ENCODE data around the gene CYP4F3.

Gene CYP4F3

DNA sequence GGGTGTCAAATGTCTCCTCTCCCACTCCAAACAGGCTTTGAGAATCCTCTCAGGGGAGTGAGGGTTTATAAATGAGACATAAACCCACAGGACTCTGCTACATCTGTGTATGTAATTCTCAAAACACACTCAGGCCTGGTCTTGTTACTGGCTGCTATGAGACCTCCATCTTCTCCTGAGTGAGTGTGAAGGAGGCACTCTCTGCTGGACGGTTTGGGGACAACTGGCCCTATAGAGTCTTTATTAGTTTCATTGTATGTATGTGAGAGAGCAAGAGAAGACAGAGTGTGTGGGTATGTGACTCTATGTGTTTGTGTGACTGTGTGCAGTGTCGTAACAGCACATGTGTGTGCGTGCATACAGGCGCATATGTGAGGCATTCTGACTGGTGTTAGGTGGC is 22.6 kb downstream of the CYP4F3 start:
- H2BK120ac ChIP-seq (ENCODE audit: low read depth, low read length) = no peak overlapping the region
- H3K79me1 ChIP-seq (replicated peaks; ENCODE audit: low read length, poor library complexity, severe bottlenecking) = no peaks in the 10 kb centered on the region
- no peak overlapping the region for H3K4me2 ChIP-seq (ENCODE audit: low read length, poor library complexity, severe bottlenecking)
- H4K8ac ChIP-seq (ENCODE audit: low read length) = no peak overlapping the region
- 74% methylated on average over 4 of the region's 4 CpGs for WGBS
- H3K9ac ChIP-seq (ENCODE audit: low read length) = no peak overlapping the region
- H2BK5ac ChIP-seq (ENCODE audit: low read depth, low read length, poor library complexity, severe bottlenecking) = no peak overlapping the region
- no peaks in the 10 kb centered on the region for H3K27me3 ChIP-seq (ENCODE audit: control insufficient read depth in 1 of 2, insufficient read depth in 1 of 2, low read length in 2 of 2)
- H2AFZ ChIP-seq (ENCODE audit: low read depth, low read length) = no peak overlapping the region
- no peaks in the 10 kb centered on the region for H3K36me3 ChIP-seq (ENCODE audit: control insufficient read depth in 1 of 2, insufficient read depth in 2 of 2, low read depth in 1 of 2, low read length in 2 of 2)
- H2AK5ac ChIP-seq (ENCODE audit: low read length, severe bottlenecking) = no peak overlapping the region
- no peak overlapping the region for H2BK12ac ChIP-seq (ENCODE audit: low read length in 2 of 2)
- no peak overlapping the region for H2BK15ac ChIP-seq (ENCODE audit: low read depth, poor library complexity, severe bottlenecking)
- no peaks in the 10 kb centered on the region for H3K4me1 ChIP-seq (ENCODE audit: control insufficient read depth, insufficient read depth, low read depth, low read length)
- H3K27ac ChIP-seq (ENCODE audit: low read length, poor library complexity, severe bottlenecking) = no peak overlapping the region
- no peak overlapping the region for H3K4me3 ChIP-seq (ENCODE audit: insufficient read depth in 1 of 2, low read depth in 1 of 2, low read length in 2 of 2)
- no peak overlapping the region for H3K4ac ChIP-seq (ENCODE audit: low read depth in 1 of 2, low read length in 2 of 2)
- no peak overlapping the region for H3K18ac ChIP-seq (ENCODE audit: low read depth in 1 of 2, low read length in 2 of 2)
- H4K91ac ChIP-seq (ENCODE audit: low read length) = no peak overlapping the region
- DNase-seq = no peak
- no peak overlapping the region for H3K23ac ChIP-seq (ENCODE audit: low read length in 2 of 2)
- H3K14ac ChIP-seq (ENCODE audit: low read length in 2 of 2) = no peak overlapping the region
- H3K9me3 ChIP-seq (ENCODE audit: control insufficient read depth, low read length) = no peaks in the 10 kb centered on the region

DNA sequence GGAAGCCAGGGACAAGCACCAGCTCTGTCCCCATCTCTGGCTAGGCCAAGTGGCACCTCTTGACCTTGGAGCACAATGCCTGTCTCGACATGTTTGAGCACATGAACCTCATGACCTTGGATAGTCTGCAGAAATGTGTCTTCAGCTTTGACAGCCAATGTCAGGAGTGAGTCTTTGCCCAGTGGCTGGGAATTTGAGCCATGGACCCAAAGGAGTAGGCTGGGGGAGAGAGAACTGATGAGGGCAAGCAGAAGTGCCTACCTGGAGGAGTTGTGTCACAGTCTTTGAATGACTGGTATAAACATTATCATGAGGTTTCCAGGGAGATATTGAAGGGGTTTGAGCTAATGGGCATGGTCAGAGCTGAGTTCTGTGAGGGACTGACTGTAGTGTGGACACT is 25.5 kb downstream of the CYP4F3 start:
- WGBS = 0% methylated on average over 1 of the region's 1 CpG
- H3K36me3 ChIP-seq (ENCODE audit: control insufficient read depth in 1 of 2, insufficient read depth in 2 of 2, low read depth in 1 of 2, low read length in 2 of 2) = no peaks in the 10 kb centered on the region
- no peak overlapping the region for H4K91ac ChIP-seq (ENCODE audit: low read length)
- H3K14ac ChIP-seq (ENCODE audit: low read length in 2 of 2) = no peak overlapping the region
- no peak overlapping the region for H3K27ac ChIP-seq (ENCODE audit: low read length, poor library complexity, severe bottlenecking)
- no peak overlapping the region for H4K8ac ChIP-seq (ENCODE audit: low read length)
- H2AFZ ChIP-seq (ENCODE audit: low read depth, low read length) = no peak overlapping the region
- no peak overlapping the region for H3K9ac ChIP-seq (ENCODE audit: low read length)
- no peak overlapping the region for H2BK5ac ChIP-seq (ENCODE audit: low read depth, low read length, poor library complexity, severe bottlenecking)
- no peaks in the 10 kb centered on the region for H3K4me1 ChIP-seq (ENCODE audit: control insufficient read depth, insufficient read depth, low read depth, low read length)
- no peaks in the 10 kb centered on the region for H3K27me3 ChIP-seq (ENCODE audit: control insufficient read depth in 1 of 2, insufficient read depth in 1 of 2, low read length in 2 of 2)
- H3K18ac ChIP-seq (ENCODE audit: low read depth in 1 of 2, low read length in 2 of 2) = no peak overlapping the region
- H2BK15ac ChIP-seq (ENCODE audit: low read depth, poor library complexity, severe bottlenecking) = no peak overlapping the region
- no peak overlapping the region for H2BK12ac ChIP-seq (ENCODE audit: low read length in 2 of 2)
- DNase-seq = no peak
- no peak overlapping the region for H2BK120ac ChIP-seq (ENCODE audit: low read depth, low read length)
- no peak overlapping the region for H2AK5ac ChIP-seq (ENCODE audit: low read length, severe bottlenecking)
- no peak overlapping the region for H3K23ac ChIP-seq (ENCODE audit: low read length in 2 of 2)
- H3K4me2 ChIP-seq (ENCODE audit: low read length, poor library complexity, severe bottlenecking) = no peak overlapping the region
- no peak overlapping the region for H3K4me3 ChIP-seq (ENCODE audit: insufficient read depth in 1 of 2, low read depth in 1 of 2, low read length in 2 of 2)
- no peak overlapping the region for H3K4ac ChIP-seq (ENCODE audit: low read depth in 1 of 2, low read length in 2 of 2)
- H3K9me3 ChIP-seq (ENCODE audit: control insufficient read depth, low read length) = no peaks in the 10 kb centered on the region
- H3K79me1 ChIP-seq (replicated peaks; ENCODE audit: low read length, poor library complexity, severe bottlenecking) = no peaks in the 10 kb centered on the region

DNA sequence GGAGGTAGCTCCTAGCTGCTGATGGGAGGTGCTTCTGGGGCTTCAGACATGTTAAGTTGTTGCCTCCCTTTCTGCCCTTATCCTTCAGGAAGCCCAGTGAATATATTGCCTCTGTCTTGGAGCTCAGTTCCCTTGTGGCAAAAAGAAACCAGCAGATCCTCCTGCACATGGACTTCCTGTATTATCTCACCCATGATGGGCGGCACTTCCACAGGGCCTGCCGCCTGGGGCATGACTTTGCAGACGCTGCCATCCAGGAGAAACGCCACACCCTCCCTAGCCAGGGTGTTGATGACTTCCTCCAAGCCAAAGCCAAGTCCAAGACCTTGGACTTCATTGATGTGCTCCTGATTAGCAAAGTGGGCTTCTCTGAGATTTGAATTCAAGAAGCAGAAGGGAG is 26.2 kb downstream of the CYP4F3 start:
- Histone ChIP-seq H2BK5ac (ENCODE audit: low read depth, low read length, poor library complexity, severe bottlenecking) (no peak overlapping the region), H3K27me3 (ENCODE audit: control insufficient read depth in 1 of 2, insufficient read depth in 1 of 2, low read length in 2 of 2) (no peaks in the 10 kb centered on the region), H3K9me3 (ENCODE audit: control insufficient read depth, low read length) (no peaks in the 10 kb centered on the region), H3K36me3 (ENCODE audit: control insufficient read depth in 1 of 2, insufficient read depth in 2 of 2, low read depth in 1 of 2, low read length in 2 of 2) (no peaks in the 10 kb centered on the region), H3K4me3 (ENCODE audit: insufficient read depth in 1 of 2, low read depth in 1 of 2, low read length in 2 of 2) (no peak overlapping the region), H4K91ac (ENCODE audit: low read length) (no peak overlapping the region), H3K79me1 (replicated peaks; ENCODE audit: low read length, poor library complexity, severe bottlenecking) (no peaks in the 10 kb centered on the region), H2BK15ac (ENCODE audit: low read depth, poor library complexity, severe bottlenecking) (no peak overlapping the region), H3K14ac (ENCODE audit: low read length in 2 of 2) (no peak overlapping the region), H3K27ac (ENCODE audit: low read length, poor library complexity, severe bottlenecking) (no peak overlapping the region), H2BK120ac (ENCODE audit: low read depth, low read length) (no peak overlapping the region), H3K9ac (ENCODE audit: low read length) (no peak overlapping the region), H2AK5ac (ENCODE audit: low read length, severe bottlenecking) (no peak overlapping the region), H3K4me1 (ENCODE audit: control insufficient read depth, insufficient read depth, low read depth, low read length) (no peaks in the 10 kb centered on the region), H2BK12ac (ENCODE audit: low read length in 2 of 2) (no peak overlapping the region), H3K4ac (ENCODE audit: low read depth in 1 of 2, low read length in 2 of 2) (no peak overlapping the region), H3K4me2 (ENCODE audit: low read length, poor library complexity, severe bottlenecking) (no peak overlapping the region), H4K8ac (ENCODE audit: low read length) (no peak overlapping the region), H3K23ac (ENCODE audit: low read length in 2 of 2) (no peak overlapping the region), H3K18ac (ENCODE audit: low read depth in 1 of 2, low read length in 2 of 2) (no peak overlapping the region), H2AFZ (ENCODE audit: low read depth, low read length) (no peak overlapping the region)
- WGBS = 58% methylated on average over 4 of the region's 4 CpGs
- DNase-seq = no peak

DNA sequence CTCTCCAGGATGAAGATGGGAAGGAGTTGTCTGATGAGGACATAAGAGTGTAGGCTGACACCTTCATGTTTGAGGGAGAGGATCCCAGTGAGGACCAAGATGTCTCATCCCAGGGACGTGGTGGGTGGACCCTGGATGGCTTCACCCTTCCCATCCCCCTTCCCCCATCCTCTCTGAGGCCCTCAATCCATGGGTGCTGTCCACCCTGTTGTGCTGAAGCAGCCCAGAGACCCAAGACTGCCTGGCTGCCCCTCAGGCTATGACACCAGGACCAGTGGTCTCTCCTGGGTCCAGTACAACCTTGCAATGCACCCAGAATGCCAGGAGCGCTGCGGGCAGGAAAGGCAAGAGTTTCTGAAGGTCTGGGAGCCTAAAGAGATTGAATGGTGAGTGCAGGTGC is 28.7 kb downstream of the CYP4F3 start:
- Histone ChIP-seq H3K9me3 (ENCODE audit: control insufficient read depth, low read length) (no peaks in the 10 kb centered on the region), H3K4me1 (ENCODE audit: control insufficient read depth, insufficient read depth, low read depth, low read length) (no peaks in the 10 kb centered on the region), H3K27ac (ENCODE audit: low read length, poor library complexity, severe bottlenecking) (no peak overlapping the region), H3K27me3 (ENCODE audit: control insufficient read depth in 1 of 2, insufficient read depth in 1 of 2, low read length in 2 of 2) (no peaks in the 10 kb centered on the region), H3K4me3 (ENCODE audit: insufficient read depth in 1 of 2, low read depth in 1 of 2, low read length in 2 of 2) (no peak overlapping the region), H4K91ac (ENCODE audit: low read length) (no peak overlapping the region), H3K79me1 (replicated peaks; ENCODE audit: low read length, poor library complexity, severe bottlenecking) (no peaks in the 10 kb centered on the region), H2BK12ac (ENCODE audit: low read length in 2 of 2) (no peak overlapping the region), H3K36me3 (ENCODE audit: control insufficient read depth in 1 of 2, insufficient read depth in 2 of 2, low read depth in 1 of 2, low read length in 2 of 2) (no peaks in the 10 kb centered on the region), H4K8ac (ENCODE audit: low read length) (no peak overlapping the region), H2AK5ac (ENCODE audit: low read length, severe bottlenecking) (no peak overlapping the region), H2BK5ac (ENCODE audit: low read depth, low read length, poor library complexity, severe bottlenecking) (no peak overlapping the region), H2BK120ac (ENCODE audit: low read depth, low read length) (no peak overlapping the region), H3K4me2 (ENCODE audit: low read length, poor library complexity, severe bottlenecking) (no peak overlapping the region), H3K9ac (ENCODE audit: low read length) (no peak overlapping the region), H3K4ac (ENCODE audit: low read depth in 1 of 2, low read length in 2 of 2) (no peak overlapping the region), H2AFZ (ENCODE audit: low read depth, low read length) (no peak overlapping the region), H3K14ac (ENCODE audit: low read length in 2 of 2) (no peak overlapping the region), H3K18ac (ENCODE audit: low read depth in 1 of 2, low read length in 2 of 2) (no peak overlapping the region), H3K23ac (ENCODE audit: low read length in 2 of 2) (no peak overlapping the region), H2BK15ac (ENCODE audit: low read depth, poor library complexity, severe bottlenecking) (no peak overlapping the region)
- DNase-seq = no peak
- 20% methylated on average over 3 of the region's 3 CpGs for WGBS
